PC-9 (cell line): ENCODE data around the gene PRRX1.

ENCODE experiments used
- CTCF ChIP-seq: fragments of 200-600 bp; sonication (generic); conservative IDR thresholded peaks from 2 replicates; pipeline ENCODE4 v1.6.1; 2017; ENCODE audit warnings: mixed run types, antibody characterized with exemption, mild to moderate bottlenecking, moderate library complexity
- EZH2 ChIP-seq: fragments of 200-600 bp; sonication (generic); IDR thresholded peaks from 2 replicates; pipeline ENCODE4 v1.8.0; 2017; ENCODE audit warnings: antibody characterized with exemption, low read depth

- TF ChIP-seq CTCF (no peak), EZH2 (no peak)
These were observed 34.7 kb downstream of the PRRX1 start for GRCh38 chr1:170698301-170699275.
